Activated B cell treated with CpG ODN at 0.5 μM for 24 hours (primary cell): ENCODE results near the gene MRPS5. TPM values are rescaled to one million over a fixed set of nuclear protein-coding genes. Genes with fewer than 3 reads are reported as not detected.

ENCODE experiments used
- ATAC-seq: fragments of 200-7000 bp; cut with Tn5 transposase; one replicate; pipeline ENCODE4 v1.10.0; 2021; ENCODE audit warnings: low read depth, mild to moderate bottlenecking, moderate library complexity
- CTCF ChIA-PET: fragments of 350-600 bp; sonication (Branson Sonifier 250); formaldehyde crosslinking; loops from one replicate; lab custom pipeline; 2021; ENCODE audit warnings: antibody characterized with exemption; lab: Charles Lee
- POLR2A ChIA-PET: fragments of 350-600 bp; sonication (Branson Sonifier 250); formaldehyde crosslinking; loops from one replicate; lab custom pipeline; 2021; ENCODE audit warnings: antibody characterized with exemption; lab: Charles Lee
- DNase-seq: peaks from one replicate; pipeline ENCODE4 v3.0.0; 2022
- H3K27ac Mint-ChIP-seq: one replicate; pipeline ENCODE4 v1.8.0; 2020; ENCODE audit warnings: mixed read lengths
- H3K27me3 Mint-ChIP-seq: one replicate; pipeline ENCODE4 v1.8.0; 2021; ENCODE audit warnings: mixed read lengths
- H3K36me3 Mint-ChIP-seq: one replicate; pipeline ENCODE4 v1.8.0; 2021; ENCODE audit warnings: low read depth, mixed read lengths
- H3K4me1 Mint-ChIP-seq: one replicate; pipeline ENCODE4 v1.8.0; 2021; ENCODE audit warnings: mixed read lengths
- H3K4me3 Mint-ChIP-seq: one replicate; pipeline ENCODE4 v1.8.0; 2020; ENCODE audit warnings: mild to moderate bottlenecking, mixed read lengths
- H3K9me3 Mint-ChIP-seq: one replicate; pipeline ENCODE4 v1.8.0; 2020; ENCODE audit warnings: mixed read lengths
- CTCF ChIP-seq: fragments of 200-600 bp; IDR thresholded peaks from one replicate; pipeline ENCODE4 v1.8.0; 2022; ENCODE audit warnings: antibody characterized with exemption, mild to moderate bottlenecking
- intact Hi-C: fragments of 100-400 bp; cut with micrococcal nuclease; formaldehyde crosslinking; loops from one replicate; pipeline ENCODE4 v1.15.1; 2024
- total RNA-seq: library from RNA; stranded (reverse); gene quantifications from 2 replicates; pipeline ENCODE4 v1.2.3, GENCODE V29; 2022

Gene MRPS5
- total RNA-seq, result 44.4 and 44.9 TPM in 2 replicates

DNA sequence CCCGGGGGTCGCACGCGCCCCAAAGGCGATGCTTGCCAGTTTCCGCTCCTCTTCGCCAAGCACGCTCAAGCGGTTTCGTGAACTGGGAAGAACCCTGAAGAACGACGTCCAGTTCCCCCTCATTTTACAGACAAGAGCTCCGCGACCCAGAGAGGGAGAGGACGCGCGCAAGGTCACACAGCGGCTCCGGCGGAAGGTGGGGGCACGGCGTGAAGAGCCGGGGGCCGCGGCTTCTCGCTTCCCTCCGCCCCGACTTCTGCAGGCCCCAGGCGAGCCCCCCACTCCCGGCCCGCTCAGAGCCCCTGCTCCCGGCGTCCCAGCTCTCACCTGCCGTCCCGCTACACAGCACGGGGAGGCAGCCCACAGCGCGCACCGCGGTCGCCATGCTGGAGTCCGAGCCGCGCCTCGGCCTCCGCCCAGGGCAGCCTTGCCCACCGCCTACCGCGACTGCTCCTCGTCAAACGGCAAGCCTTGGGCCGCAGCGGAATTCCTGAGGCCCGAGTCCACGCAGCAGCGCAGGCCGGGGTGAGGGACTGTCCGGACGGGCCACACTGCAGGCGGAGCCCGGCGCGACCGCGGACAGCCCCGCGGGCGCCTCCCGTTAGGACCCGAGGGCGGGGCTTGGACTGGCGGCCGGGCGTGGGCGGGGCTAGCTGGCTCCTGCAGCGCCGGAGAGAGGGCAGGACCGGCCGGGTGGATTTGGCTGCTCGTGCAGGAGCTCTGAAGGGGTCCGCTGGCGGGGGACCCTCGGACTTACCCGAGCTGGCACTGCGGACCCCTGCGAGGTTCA lies at the start of gene MRPS5:
Gene MRPS5 (minus strand): TSS at position 402 of the 790 bp plus-strand sequence. CDS start 17 bp downstream, at position 385.
- ATAC-seq (peak; percentile 97), DNase-seq (peak; percentile 93)
- H3K36me3 Mint-ChIP-seq, result peaks cover 19% of the 10 kb centered on the region
- H3K4me1 Mint-ChIP-seq, result peaks cover 44% of the 10 kb centered on the region
- ChIA-PET POLR2A (interaction anchor here (0.7 to 4.2 kb wide), 3 partner anchors 37 to 44 kb away, joined by 3 to 40 read pairs (median 37); partner anchors contain the start of genes ZNF2 and ZNF514), CTCF (interaction anchor here (1.0 to 1.3 kb wide), 2 partner anchors 38 to 223 kb away, joined by 3 to 5 read pairs; partner anchors contain the start of gene ZNF514)
- H3K4me3 Mint-ChIP-seq, result peak within 1 kb of the TSS; percentile 95
- H3K27ac Mint-ChIP-seq, result peak within 1 kb of the TSS; percentile 89
- peaks cover 2% of the 10 kb centered on the region for H3K27me3 Mint-ChIP-seq
- intact Hi-C loops, result loop anchor here (1.0 to 5.0 kb wide), 4 partner anchors 38 to 281 kb away; partner anchors contain the start of genes FAHD2A, ZNF2, ZNF514 and ZNF892
- no peaks in the 10 kb centered on the region for H3K9me3 Mint-ChIP-seq
- no peak for TF ChIP-seq CTCF

DNA sequence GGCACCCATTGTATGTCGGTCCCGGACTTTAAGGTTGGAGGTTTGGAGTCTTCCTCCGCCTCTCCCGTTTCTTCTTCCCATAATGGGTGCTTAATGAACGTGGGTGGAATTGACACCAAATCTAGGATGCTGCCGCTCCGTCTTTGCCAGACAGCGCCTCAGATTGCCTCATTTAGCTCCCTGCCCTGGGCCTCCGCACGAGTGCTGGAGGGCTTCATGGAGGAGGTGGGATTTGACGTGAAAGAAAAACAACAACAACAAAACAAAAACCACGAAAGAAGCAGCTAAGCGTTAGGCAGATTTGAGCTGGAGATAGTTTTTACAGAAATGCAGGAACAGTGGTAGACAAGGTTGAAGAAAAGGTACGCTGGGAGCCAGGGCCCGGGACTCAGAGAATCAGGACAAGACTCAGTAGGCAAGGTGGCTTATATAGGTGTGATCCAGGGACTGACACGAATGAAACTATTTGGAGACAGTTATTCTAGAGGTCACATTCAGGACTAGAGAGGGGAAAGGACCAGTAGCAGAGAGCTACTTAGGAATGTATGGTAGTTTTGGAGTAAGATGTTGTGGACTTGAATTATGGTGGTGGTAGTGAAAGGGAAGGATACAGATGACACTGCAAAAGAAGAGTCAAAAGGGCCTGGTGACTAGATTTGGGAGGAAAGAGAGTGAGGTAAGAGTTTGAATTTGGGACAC lies 44.6 kb upstream of the MRPS5 start:
- H3K4me1 Mint-ChIP-seq, result peaks cover 25% of the 10 kb centered on the region
- no peak for DNase-seq

GRCh38 chr2:95165371-95166064 lies 43.9 kb upstream of the MRPS5 start, which contains the start of gene ZNF2:
ZNF2 (plus strand) TSS chr2:95165809; CDS start chr2:95176227, 10,418 bp downstream.
- Mint-ChIP-seq H3K27me3 (no peaks in the 10 kb centered on the region), H3K27ac (peak within 1 kb of the TSS; percentile 97), H3K4me1 (peaks cover 25% of the 10 kb centered on the region), H3K4me3 (peak within 1 kb of the TSS; percentile 100), H3K9me3 (no peaks in the 10 kb centered on the region), H3K36me3 (peaks cover 10% of the 10 kb centered on the region)
- CTCF ChIA-PET, result no interaction called here
- TF ChIP-seq CTCF, result no peak
- POLR2A ChIA-PET, result interaction anchor here (0.7 to 4.2 kb wide), 6 partner anchors 9 to 237 kb away, joined by 3 to 40 read pairs (median 4); partner anchors contain the start of genes FAHD2A, MRPS5 and ZNF892
- ATAC-seq, result peak; percentile 93
- intact Hi-C loops, result loop anchor here (1.0 to 2.0 kb wide), 3 partner anchors 42 to 237 kb away; partner anchors contain the start of genes FAHD2A and ZNF892
- DNase-seq, result peak; percentile 91

More for the DNA sequence above, 44.6 kb upstream of the MRPS5 start:
- Mint-ChIP-seq H3K27ac (peak overlapping the region; percentile 97), H3K9me3 (no peaks in the 10 kb centered on the region), H3K27me3 (no peaks in the 10 kb centered on the region), H3K4me3 (peak overlapping the region; percentile 100), H3K36me3 (peaks cover 10% of the 10 kb centered on the region)
- TF ChIP-seq CTCF, result no peak
- CTCF ChIA-PET, result no interaction called here
- POLR2A ChIA-PET, result interaction anchor here (1.0 to 4.2 kb wide), 5 partner anchors 9 to 236 kb away, joined by 3 to 40 read pairs (median 4); partner anchors contain the start of genes FAHD2A, MRPS5 and ZNF892
- no peak for ATAC-seq
- intact Hi-C loops, result no loop called here

GRCh38 chr2:95165030-95165370 lies 43.4 kb upstream of the MRPS5 start:
- no peak for TF ChIP-seq CTCF
- ChIA-PET CTCF (no interaction called here), POLR2A (interaction anchor here (0.7 to 4.2 kb wide), 6 partner anchors 10 to 238 kb away, joined by 3 to 40 read pairs (median 4); partner anchors contain the start of genes FAHD2A, MRPS5 and ZNF892)
- intact Hi-C loops, result loop anchor here (1.0 to 2.0 kb wide), 3 partner anchors 42 to 238 kb away; partner anchors contain the start of genes FAHD2A and ZNF892
- DNase-seq (no peak), ATAC-seq (peak; percentile 10)
- peaks cover 29% of the 10 kb centered on the region for H3K4me1 Mint-ChIP-seq
- peaks cover 10% of the 10 kb centered on the region for H3K36me3 Mint-ChIP-seq
- no peaks in the 10 kb centered on the region for H3K27me3 Mint-ChIP-seq
- H3K4me3 Mint-ChIP-seq, result peak overlapping the region; percentile 100
- peak overlapping the region; percentile 97 for H3K27ac Mint-ChIP-seq
- no peaks in the 10 kb centered on the region for H3K9me3 Mint-ChIP-seq
